Ovary (tissue), 3 donors: Measurements from ENCODE around the gene POU3F3.

Experiments
- CTCF ChIP-seq, 3 donors: fragments of 450-650 bp in 2 of 3; fragments of 200-600 bp in 1 of 3; IDR thresholded peaks; one replicate each; pipeline versions ENCODE4 v1.5.1 to v1.8.0; 2016 to 2022; ENCODE audit warnings: antibody characterized with exemption in 3 of 3, mild to moderate bottlenecking in 1 of 3
- EP300 ChIP-seq: sonication (generic); formaldehyde crosslinking; IDR thresholded peaks from one replicate; pipeline ENCODE4 v1.6.1; 2017; ENCODE audit warnings: antibody characterized with exemption
- POLR2A ChIP-seq: fragments of 450-650 bp; IDR thresholded peaks from one replicate; pipeline ENCODE4 v1.6.1; 2017; ENCODE audit warnings: antibody characterized with exemption, mild to moderate bottlenecking, moderate library complexity
- donor health status: DM: no; HTN: no; CAD: no.

DNA sequence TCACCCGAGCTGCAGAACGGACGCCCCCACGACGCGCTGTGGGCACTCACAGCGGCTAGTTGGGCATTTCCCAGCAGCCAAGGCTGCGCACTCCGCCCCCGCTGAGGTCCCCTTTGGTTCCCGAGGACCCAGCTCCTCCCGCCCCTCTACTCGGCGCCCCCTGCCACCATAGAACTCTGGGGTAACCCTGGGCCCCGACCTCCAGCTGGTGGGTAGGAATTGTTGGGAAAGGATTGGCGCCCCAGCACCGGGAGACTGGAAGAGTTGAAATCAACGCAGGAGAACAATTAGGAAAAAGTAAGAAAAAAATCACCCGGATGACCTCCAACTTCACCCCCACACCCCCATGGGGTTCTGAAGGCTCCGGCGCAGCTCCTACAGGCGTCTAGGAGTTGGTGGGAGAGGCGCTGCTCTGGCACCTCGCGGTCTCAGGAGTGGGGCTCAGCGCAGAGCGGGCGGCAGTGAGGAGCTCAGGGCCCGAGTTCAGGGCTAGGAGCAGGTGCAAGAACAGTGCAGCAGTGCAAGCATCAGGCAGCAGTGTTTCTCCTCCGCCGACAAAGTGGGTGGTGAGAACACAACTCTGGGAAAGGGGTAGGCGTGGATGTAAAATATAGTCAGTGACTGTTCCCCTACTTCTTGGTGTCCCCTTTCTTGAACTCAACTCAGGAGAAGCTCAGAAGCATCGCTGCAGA, 14.0 kb downstream of the POU3F3 start:
- no peak for TF ChIP-seq POLR2A
- no peak for TF ChIP-seq CTCF (IDR thresholded peaks at IDR 0.05)
- no peak for TF ChIP-seq EP300
